ENCODE measurements around the gene CDKAL1. TPM values are rescaled to one million over a fixed set of nuclear protein-coding genes. Genes with fewer than 3 reads are reported as not detected.
"Not testable (repeated sequence)": the region's sequence is repeated elsewhere in the genome, so short reads cannot be mapped to it uniquely, and the experiment has no call there.

The CDKAL1 gene
- total RNA-seq, 1 donor from 2014 or later, result 9.1 TPM

DNA sequence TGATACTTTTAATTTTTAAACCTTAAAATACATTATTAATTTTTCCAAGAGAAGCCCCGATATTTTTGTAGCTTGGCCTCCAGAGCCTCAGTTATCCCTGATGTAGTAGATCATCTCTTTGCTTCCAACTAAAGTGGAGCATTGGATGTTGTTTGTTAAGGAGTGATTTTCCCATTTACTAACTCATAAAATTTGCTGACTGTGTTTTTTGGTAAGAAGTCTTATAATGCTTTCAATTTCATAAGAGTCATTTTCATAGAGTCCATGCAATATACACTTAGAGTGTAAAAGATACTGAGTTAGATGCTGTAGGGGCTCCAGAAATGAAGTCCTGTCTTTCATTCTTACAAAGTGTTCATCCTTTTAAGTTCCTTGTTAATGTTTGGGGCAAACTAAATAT is 46.8 kb downstream of the CDKAL1 start:
- Histone ChIP-seq H3K4me3 (no peak overlapping the region), H3K4me1 (no peaks in the 10 kb centered on the region), H3K27ac (replicated peaks) (no peak overlapping the region), H3K27me3 (ENCODE audit: low read depth) (no peaks in the 10 kb centered on the region), H3K9me3 (replicated peaks) (no peaks in the 10 kb centered on the region), H3K36me3 (peaks cover 24% of the 10 kb centered on the region)
- no peak for DNase-seq
- TF ChIP-seq, protein P1, sequence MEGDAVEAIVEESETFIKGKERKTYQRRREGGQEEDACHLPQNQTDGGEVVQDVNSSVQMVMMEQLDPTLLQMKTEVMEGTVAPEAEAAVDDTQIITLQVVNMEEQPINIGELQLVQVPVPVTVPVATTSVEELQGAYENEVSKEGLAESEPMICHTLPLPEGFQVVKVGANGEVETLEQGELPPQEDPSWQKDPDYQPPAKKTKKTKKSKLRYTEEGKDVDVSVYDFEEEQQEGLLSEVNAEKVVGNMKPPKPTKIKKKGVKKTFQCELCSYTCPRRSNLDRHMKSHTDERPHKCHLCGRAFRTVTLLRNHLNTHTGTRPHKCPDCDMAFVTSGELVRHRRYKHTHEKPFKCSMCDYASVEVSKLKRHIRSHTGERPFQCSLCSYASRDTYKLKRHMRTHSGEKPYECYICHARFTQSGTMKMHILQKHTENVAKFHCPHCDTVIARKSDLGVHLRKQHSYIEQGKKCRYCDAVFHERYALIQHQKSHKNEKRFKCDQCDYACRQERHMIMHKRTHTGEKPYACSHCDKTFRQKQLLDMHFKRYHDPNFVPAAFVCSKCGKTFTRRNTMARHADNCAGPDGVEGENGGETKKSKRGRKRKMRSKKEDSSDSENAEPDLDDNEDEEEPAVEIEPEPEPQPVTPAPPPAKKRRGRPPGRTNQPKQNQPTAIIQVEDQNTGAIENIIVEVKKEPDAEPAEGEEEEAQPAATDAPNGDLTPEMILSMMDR (IDR thresholded peaks at IDR 0.05; ENCODE audit: borderline replicate concordance), result no peak
- intact Hi-C loops (cut with micrococcal nuclease), result no loop called here

DNA sequence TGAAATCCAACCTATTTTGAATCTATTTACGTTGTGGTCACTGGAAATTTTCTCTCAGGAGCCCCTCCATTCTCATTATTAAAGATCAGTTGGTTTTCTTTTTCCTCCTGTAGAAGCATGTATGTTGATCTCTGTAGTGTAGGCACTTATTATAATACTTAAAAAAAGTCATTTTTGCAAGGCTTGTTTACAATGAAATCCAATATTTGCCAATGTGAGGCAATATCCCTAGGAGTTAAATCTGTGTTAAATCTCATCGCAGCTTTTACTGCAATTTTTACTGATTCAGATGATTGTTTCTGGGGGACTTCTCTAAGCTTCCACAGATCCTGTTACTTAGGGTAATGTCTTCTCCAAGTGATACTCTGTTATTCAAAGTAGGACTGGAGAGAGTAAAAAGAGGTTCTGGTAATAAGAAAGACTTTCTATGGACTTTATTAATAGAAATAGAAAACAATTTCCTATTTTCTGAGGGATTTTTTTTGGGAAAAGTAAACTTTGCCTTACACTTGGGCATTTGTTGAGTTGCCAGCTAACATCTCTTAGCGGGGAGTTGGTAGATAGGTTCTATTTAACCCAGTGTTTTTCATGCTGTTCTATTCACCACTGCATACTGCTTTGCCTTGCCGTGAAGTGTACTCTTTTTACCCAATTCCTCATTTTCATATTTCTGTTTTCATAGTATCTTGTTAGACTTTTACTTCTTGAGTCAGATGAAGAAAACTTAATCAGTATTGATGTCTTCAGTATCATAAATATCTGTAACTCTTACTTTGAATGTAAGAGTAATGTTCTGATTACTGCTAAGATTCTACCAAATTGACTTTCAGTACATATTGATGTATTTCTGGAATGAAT is 48.6 kb downstream of the CDKAL1 start:
- no peaks in the 10 kb centered on the region for H3K27me3 ChIP-seq (ENCODE audit: low read depth)

DNA sequence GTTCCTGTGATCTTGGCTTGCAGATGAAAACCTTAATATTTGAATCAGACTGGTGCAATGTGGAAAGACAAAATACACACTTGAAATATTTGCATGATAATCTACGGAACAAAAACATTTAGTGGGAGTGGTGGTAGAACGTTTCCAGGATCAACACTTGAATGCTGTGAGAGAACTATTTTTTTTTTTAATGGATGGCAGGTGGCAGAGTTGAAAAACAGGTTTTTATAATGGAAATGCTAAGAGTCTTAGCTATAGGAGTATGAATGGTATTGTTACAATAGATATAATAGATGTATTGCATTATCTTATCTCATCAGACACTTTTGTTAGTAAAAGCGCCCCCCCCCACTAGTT is 49.2 kb downstream of the CDKAL1 start:
- DNase-seq, result no peak
- intact Hi-C loops (cut with micrococcal nuclease), result no loop called here
- no peak overlapping the region for H3K4me3 ChIP-seq
- no peaks in the 10 kb centered on the region for H3K9me3 ChIP-seq (replicated peaks)
- H3K27ac ChIP-seq (replicated peaks), result no peak overlapping the region
- H3K27me3 ChIP-seq (ENCODE audit: low read depth), result no peaks in the 10 kb centered on the region
- TF ChIP-seq, protein P1 (IDR thresholded peaks at IDR 0.05; ENCODE audit: borderline replicate concordance), result no peak
- H3K36me3 ChIP-seq, result peaks cover 11% of the 10 kb centered on the region
- H3K4me1 ChIP-seq, result no peaks in the 10 kb centered on the region

More for the DNA sequence above, 48.6 kb downstream of the CDKAL1 start:
- DNase-seq, result no peak
- TF ChIP-seq, protein P1 (IDR thresholded peaks at IDR 0.05; ENCODE audit: borderline replicate concordance), result no peak
- no peak overlapping the region for H3K27ac ChIP-seq (replicated peaks)
- no peaks in the 10 kb centered on the region for H3K4me1 ChIP-seq
- H3K9me3 ChIP-seq (replicated peaks), result no peaks in the 10 kb centered on the region
- H3K36me3 ChIP-seq, result peaks cover 13% of the 10 kb centered on the region
- H3K4me3 ChIP-seq, result no peak overlapping the region
- intact Hi-C loops (cut with micrococcal nuclease), result no loop called here

DNA sequence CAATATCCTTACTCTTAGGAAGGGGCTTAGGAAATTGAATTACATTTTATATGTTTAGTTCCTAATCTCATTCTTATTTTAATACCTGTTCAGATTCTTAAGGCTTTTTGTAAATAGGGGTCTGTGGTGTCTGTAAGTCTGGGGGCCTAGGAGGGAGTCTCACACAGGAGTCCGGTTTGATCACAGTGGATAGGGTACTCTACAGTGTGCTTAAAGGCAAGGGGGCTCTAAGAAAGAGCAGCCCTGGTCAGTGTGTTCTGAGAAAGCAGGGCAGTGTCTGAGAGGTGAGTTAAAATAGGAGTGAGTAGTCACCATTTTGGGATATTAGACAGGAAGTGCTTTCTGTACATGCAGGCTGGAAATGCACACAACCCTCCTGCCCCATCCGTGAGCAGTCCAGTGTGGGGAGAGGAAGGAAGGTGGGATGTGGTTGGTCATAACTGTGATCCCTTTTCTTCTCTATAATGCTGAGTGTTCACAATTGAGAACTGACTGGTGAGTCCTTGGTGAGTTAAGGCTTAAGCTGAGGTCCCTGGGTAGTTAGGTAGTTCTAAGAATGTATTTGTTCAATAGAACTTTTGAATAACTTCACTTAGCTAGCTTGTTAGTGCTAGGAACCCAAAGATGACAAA is 50.0 kb downstream of the CDKAL1 start:
- H3K9me3 ChIP-seq (replicated peaks), result no peaks in the 10 kb centered on the region
- no peak overlapping the region for H3K4me3 ChIP-seq
- no peaks in the 10 kb centered on the region for H3K4me1 ChIP-seq
- H3K27ac ChIP-seq (replicated peaks), result no peak overlapping the region
- TF ChIP-seq, protein P1 (IDR thresholded peaks at IDR 0.05; ENCODE audit: borderline replicate concordance), result no peak
- DNase-seq, result no peak
- intact Hi-C loops (cut with micrococcal nuclease), result no loop called here
- peaks cover 6% of the 10 kb centered on the region for H3K36me3 ChIP-seq
- no peaks in the 10 kb centered on the region for H3K27me3 ChIP-seq (ENCODE audit: low read depth)

DNA sequence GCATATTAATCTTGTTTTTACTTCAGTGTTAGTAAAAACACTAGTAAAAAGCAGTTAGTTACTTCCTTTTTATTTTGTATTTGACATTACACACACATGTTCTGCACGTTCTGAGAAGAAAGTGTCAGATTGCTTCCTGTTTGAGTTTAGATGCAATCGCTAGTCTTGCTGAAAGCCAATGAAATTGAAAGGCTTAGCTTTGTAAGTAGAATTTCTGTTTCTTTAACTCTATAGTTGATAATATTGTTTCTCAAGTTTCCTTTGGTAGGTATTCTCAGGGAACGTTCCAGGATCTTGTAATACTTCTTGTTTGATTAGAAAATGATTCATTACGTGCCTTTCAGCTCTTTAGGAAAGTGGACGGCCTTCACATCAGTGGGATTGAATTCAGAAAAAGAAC is 55.0 kb downstream of the CDKAL1 start:
- Histone ChIP-seq H3K4me3 (no peak overlapping the region), H3K4me1 (no peaks in the 10 kb centered on the region), H3K27ac (replicated peaks) (no peak overlapping the region), H3K36me3 (no peaks in the 10 kb centered on the region), H3K27me3 (ENCODE audit: low read depth) (no peaks in the 10 kb centered on the region), H3K9me3 (replicated peaks) (peaks cover 3% of the 10 kb centered on the region)
- intact Hi-C loops (cut with micrococcal nuclease), result no loop called here
- DNase-seq, result no peak
- TF ChIP-seq, protein P1 (IDR thresholded peaks at IDR 0.05; ENCODE audit: borderline replicate concordance), result no peak

DNA sequence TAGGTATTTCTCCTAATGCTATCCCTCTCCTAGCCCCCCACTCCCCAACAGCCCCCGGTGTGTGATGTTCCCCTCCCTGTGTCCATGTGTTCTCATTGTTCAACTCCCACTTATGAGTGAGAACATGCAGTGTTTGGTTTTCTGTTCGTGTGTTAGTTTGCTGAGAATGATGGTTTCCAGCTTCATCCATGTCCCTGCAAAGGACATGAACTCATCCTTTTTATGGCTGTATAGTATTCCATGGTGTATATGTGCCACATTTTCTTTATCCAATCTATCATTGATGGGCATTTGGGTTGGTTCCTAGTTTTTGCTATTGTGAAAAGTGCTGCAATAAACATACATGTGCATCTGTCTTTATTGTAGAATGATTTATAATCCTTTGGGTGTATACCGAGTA is 56.2 kb downstream of the CDKAL1 start:
- DNase-seq; H3K9me3 ChIP-seq (replicated peaks); H3K36me3 ChIP-seq; H3K4me3 ChIP-seq; intact Hi-C loops (cut with micrococcal nuclease); H3K4me1 ChIP-seq; H3K27ac ChIP-seq (replicated peaks); H3K27me3 ChIP-seq (ENCODE audit: low read depth): not testable (repeated sequence)

DNA sequence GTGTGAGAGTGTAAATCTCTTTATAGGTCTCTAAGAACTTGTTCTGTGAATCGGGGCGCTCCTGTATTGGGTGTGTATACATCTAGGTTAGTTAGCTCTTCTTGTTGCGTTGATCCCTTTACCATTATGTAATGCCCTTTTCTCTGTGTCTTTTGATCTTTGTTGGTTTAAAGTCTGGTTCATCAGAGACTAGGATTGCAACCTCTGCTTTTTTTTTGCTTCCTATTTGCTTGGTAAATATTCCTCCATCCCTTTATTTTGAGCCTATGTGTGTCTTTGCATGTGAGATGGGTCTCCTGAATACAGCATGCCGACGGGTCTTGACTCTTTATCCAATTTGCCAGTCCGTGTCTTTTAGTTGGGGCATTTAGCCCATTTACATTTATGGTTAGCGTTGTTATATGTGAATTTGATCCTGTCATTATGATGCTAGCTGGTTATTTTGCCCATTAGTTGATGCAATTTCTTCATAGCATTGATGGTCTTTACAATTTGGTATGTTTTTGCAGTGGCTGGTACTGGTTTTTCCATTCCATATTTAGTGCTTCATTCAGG is 60.1 kb downstream of the CDKAL1 start:
- H3K9me3 ChIP-seq (replicated peaks); H3K4me3 ChIP-seq; H3K27me3 ChIP-seq (ENCODE audit: low read depth); DNase-seq; H3K27ac ChIP-seq (replicated peaks); H3K4me1 ChIP-seq; intact Hi-C loops (cut with micrococcal nuclease): not testable (repeated sequence)
- H3K36me3 ChIP-seq, result peaks cover 22% of the 10 kb centered on the region
